HL-60 (cell line): ENCODE data around the gene ZSCAN12.

Experiments
- DNase-seq, 2 experiments: peaks; one replicate each; pipeline ENCODE4 v3.0.0-alpha.2; 2010 to 2020; ENCODE audit warnings: low read depth in 1 of 2, low spot score in 1 of 2
- H3K27ac ChIP-seq: fragments of 250-450 bp; sonication (Bioruptor Pico); replicated peaks from 2 replicates; pipeline ENCODE4 v1.5.1; 2020; ENCODE audit warnings: mild to moderate bottlenecking, moderate library complexity
- H3K27me3 ChIP-seq: fragments of 250-450 bp; sonication (Bioruptor Pico); 2 replicates; pipeline ENCODE4 v1.5.1; 2021; ENCODE audit warnings: mild to moderate bottlenecking, moderate library complexity; ENCODE audit not compliant: insufficient read depth, poor library complexity, severe bottlenecking
- H3K4me3 ChIP-seq: replicated peaks from 2 replicates; pipeline ENCODE4 v1.5.1; 2011; ENCODE audit warnings: mild to moderate bottlenecking, control low read depth, low read length; ENCODE audit not compliant: insufficient read depth
- CTCF ChIP-seq: IDR thresholded peaks from one replicate; pipeline ENCODE4 v1.5.1; 2011; ENCODE audit warnings: low read length, control low read depth, inconsistent platforms; ENCODE audit not compliant: insufficient read depth
- GABPA ChIP-seq: IDR thresholded peaks from 2 replicates; pipeline ENCODE4 v1.6.1; 2012; ENCODE audit warnings: low read depth
- POLR2AphosphoS5 ChIP-seq: IDR thresholded peaks from 2 replicates; pipeline ENCODE4 v1.6.1; 2012; ENCODE audit warnings: low read depth
- REST ChIP-seq: IDR thresholded peaks from 2 replicates; pipeline ENCODE4 v1.6.1; 2012; ENCODE audit warnings: low read depth; ENCODE audit not compliant: insufficient replicate concordance
- SPI1 ChIP-seq: IDR thresholded peaks from 2 replicates; pipeline ENCODE4 v1.6.1; 2012; ENCODE audit warnings: low read depth, mild to moderate bottlenecking, borderline replicate concordance

ZSCAN12 gene

DNA sequence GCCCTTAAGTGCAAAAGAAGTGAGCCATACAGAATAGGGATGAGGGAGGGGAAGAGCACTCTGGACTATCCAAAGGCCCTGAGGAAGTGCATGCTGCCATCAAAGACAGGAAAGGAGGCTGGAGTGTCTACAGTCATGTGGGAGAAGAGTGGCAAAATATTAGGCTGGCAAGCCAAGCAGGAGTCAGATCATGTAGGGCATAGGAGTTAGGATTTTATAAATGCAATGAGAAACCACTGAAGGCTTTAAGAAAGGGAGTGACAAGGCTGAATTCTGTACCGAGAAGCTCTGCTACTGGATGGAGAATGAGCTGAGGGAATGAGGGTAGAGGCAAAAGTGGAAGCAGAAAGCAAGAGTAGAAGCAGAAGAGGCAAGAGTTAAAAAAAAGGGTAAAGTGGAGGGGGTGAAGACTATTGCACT, 65.9 kb downstream of the ZSCAN12 start:
- TF ChIP-seq SPI1 (peak; percentile 25; the same call in 1 of the 2 replicates), CTCF (no peak)

DNA sequence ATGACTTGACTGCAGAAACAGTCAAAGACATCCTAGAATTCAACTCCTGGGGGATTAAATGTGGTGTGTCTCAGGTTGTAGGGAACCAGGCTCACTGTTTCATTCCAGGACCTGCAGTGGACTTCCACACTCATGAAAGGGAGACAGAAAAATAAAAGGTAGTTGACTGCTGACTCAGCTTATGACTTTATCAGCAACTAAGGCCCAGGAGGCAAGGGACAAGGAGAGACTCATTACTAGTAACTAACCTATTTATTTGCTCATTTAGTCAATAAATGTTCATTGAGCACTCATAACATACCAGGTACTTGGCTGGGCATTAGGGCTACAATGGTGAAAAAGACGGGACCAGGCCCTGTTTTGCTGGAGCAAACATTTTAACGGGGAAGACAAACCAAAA, 66.5 kb downstream of the ZSCAN12 start:
- Histone ChIP-seq H3K27me3 (no peaks in the 10 kb centered on the region), H3K27ac (no peak overlapping the region), H3K4me3 (no peak overlapping the region)
- DNase-seq = no peak
- TF ChIP-seq REST = no peak
- no peak for TF ChIP-seq SPI1
- TF ChIP-seq GABPA = no peak
- TF ChIP-seq POLR2AphosphoS5 = no peak
- TF ChIP-seq CTCF = no peak

More for the DNA sequence above, 65.9 kb downstream of the ZSCAN12 start:
- no peak for DNase-seq
- Histone ChIP-seq H3K27me3 (no peaks in the 10 kb centered on the region), H3K27ac (peak overlapping the region; percentile 98), H3K4me3 (no peak overlapping the region)

DNA sequence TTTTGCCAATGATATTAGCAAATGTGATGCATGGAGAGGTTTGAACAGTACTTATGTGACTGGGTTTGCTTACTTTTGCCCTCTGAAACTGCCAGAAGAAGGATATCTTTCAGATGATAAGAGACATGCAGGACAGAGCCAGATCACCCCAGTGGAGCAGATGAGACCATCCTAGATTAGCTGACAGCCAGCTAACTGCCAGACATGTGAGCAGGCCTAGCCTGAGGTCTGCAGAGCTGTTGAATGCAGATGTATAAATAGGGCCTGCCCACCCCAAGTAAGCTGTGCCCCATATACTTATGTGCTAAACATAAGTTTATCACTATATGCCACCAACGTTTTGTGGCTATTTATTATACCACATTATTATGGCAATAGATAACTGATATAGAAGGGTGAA, 69.5 kb downstream of the ZSCAN12 start:
- TF ChIP-seq GABPA = no peak
- TF ChIP-seq REST = no peak
- no peak for TF ChIP-seq CTCF
- no peak for TF ChIP-seq SPI1
- TF ChIP-seq POLR2AphosphoS5 = no peak
- Histone ChIP-seq H3K4me3 (no peak overlapping the region), H3K27ac (no peak overlapping the region), H3K27me3 (no peaks in the 10 kb centered on the region)
- DNase-seq = no peak
